HUES6 (cell line): ENCODE results near the gene LTN1.

Source experiments
- H3K27ac ChIP-seq: 2 replicates; pipeline ENCODE4 v1.7.0; 2013; ENCODE audit warnings: low read depth, mild to moderate bottlenecking, low read length, inconsistent platforms
- H3K27me3 ChIP-seq: 2 replicates; pipeline ENCODE4 v1.6.1; 2013; ENCODE audit warnings: low read length; ENCODE audit not compliant: control insufficient read depth, insufficient read depth
- H3K36me3 ChIP-seq: 2 replicates; pipeline ENCODE4 v1.6.1; 2013; ENCODE audit warnings: low read length; ENCODE audit not compliant: control insufficient read depth, insufficient read depth
- H3K4me1 ChIP-seq: 2 replicates; pipeline ENCODE4 v1.6.1; 2013; ENCODE audit warnings: low read length; ENCODE audit not compliant: control insufficient read depth, insufficient read depth
- H3K4me3 ChIP-seq: 2 replicates; pipeline ENCODE4 v1.5.1; 2013; ENCODE audit warnings: low read depth, low read length
- H3K9ac ChIP-seq: one replicate; pipeline ENCODE4 v1.6.1; 2013; ENCODE audit warnings: mild to moderate bottlenecking, low read length
- H3K9me3 ChIP-seq: 2 replicates; pipeline ENCODE4 v1.6.1; 2013; ENCODE audit warnings: low read depth, low read length; ENCODE audit not compliant: control insufficient read depth, insufficient read depth

The LTN1 gene

GRCh38 chr21:28982637-28983036 is 10.0 kb downstream of the LTN1 start:
- H3K9me3 ChIP-seq = no peaks in the 10 kb centered on the region
- no peaks in the 10 kb centered on the region for H3K27me3 ChIP-seq
- H3K27ac ChIP-seq = no peak overlapping the region
- H3K4me3 ChIP-seq = no peak overlapping the region
- no peak overlapping the region for H3K9ac ChIP-seq
- H3K4me1 ChIP-seq = no peaks in the 10 kb centered on the region
- H3K36me3 ChIP-seq = peaks cover 57% of the 10 kb centered on the region

GRCh38 chr21:28979092-28979491 is 13.6 kb downstream of the LTN1 start:
- Histone ChIP-seq H3K4me1 (no peaks in the 10 kb centered on the region), H3K9me3 (no peaks in the 10 kb centered on the region), H3K27me3 (no peaks in the 10 kb centered on the region), H3K4me3 (no peak overlapping the region), H3K27ac (no peak overlapping the region), H3K9ac (no peak overlapping the region), H3K36me3 (peaks cover 65% of the 10 kb centered on the region)

- no peak overlapping the region for H3K27ac ChIP-seq
- H3K4me3 ChIP-seq = no peak overlapping the region
- H3K9me3 ChIP-seq = no peaks in the 10 kb centered on the region
- peaks cover 44% of the 10 kb centered on the region for H3K36me3 ChIP-seq
- no peak overlapping the region for H3K9ac ChIP-seq
- H3K4me1 ChIP-seq = no peaks in the 10 kb centered on the region
- H3K27me3 ChIP-seq = no peaks in the 10 kb centered on the region
These were observed 17.3 kb downstream of the LTN1 start for GRCh38 chr21:28975397-28975796.

GRCh38 chr21:28974531-28975227 is 18.0 kb downstream of the LTN1 start:
- Histone ChIP-seq H3K36me3 (peaks cover 48% of the 10 kb centered on the region), H3K27ac (no peak overlapping the region), H3K4me3 (no peak overlapping the region), H3K4me1 (no peaks in the 10 kb centered on the region), H3K9me3 (no peaks in the 10 kb centered on the region), H3K9ac (no peak overlapping the region), H3K27me3 (no peaks in the 10 kb centered on the region)

GRCh38 chr21:28972398-28972797 is 20.3 kb downstream of the LTN1 start:
- Histone ChIP-seq H3K9me3 (no peaks in the 10 kb centered on the region), H3K9ac (no peak overlapping the region), H3K36me3 (peaks cover 47% of the 10 kb centered on the region), H3K4me1 (no peaks in the 10 kb centered on the region), H3K4me3 (no peak overlapping the region), H3K27ac (no peak overlapping the region), H3K27me3 (no peaks in the 10 kb centered on the region)

- H3K4me1 ChIP-seq = no peaks in the 10 kb centered on the region
- no peak overlapping the region for H3K27ac ChIP-seq
- H3K27me3 ChIP-seq = no peaks in the 10 kb centered on the region
- peaks cover 59% of the 10 kb centered on the region for H3K36me3 ChIP-seq
- H3K9ac ChIP-seq = no peak overlapping the region
- H3K9me3 ChIP-seq = no peaks in the 10 kb centered on the region
- no peak overlapping the region for H3K4me3 ChIP-seq
These were observed 21.5 kb downstream of the LTN1 start for GRCh38 chr21:28971171-28971570.

GRCh38 chr21:28963831-28964230 is 28.8 kb downstream of the LTN1 start:
- Histone ChIP-seq H3K9me3 (no peaks in the 10 kb centered on the region), H3K27me3 (no peaks in the 10 kb centered on the region), H3K36me3 (peaks cover 51% of the 10 kb centered on the region), H3K9ac (no peak overlapping the region), H3K27ac (no peak overlapping the region), H3K4me3 (no peak overlapping the region), H3K4me1 (no peaks in the 10 kb centered on the region)

- Histone ChIP-seq H3K27me3 (no peaks in the 10 kb centered on the region), H3K4me1 (no peaks in the 10 kb centered on the region), H3K9ac (no peak overlapping the region), H3K4me3 (no peak overlapping the region), H3K9me3 (no peaks in the 10 kb centered on the region), H3K36me3 (peaks cover 51% of the 10 kb centered on the region), H3K27ac (no peak overlapping the region)
These were observed 30.2 kb downstream of the LTN1 start for GRCh38 chr21:28962465-28962864.

- H3K27ac ChIP-seq = no peak overlapping the region
- H3K4me1 ChIP-seq = no peaks in the 10 kb centered on the region
- H3K36me3 ChIP-seq = peaks cover 51% of the 10 kb centered on the region
- no peak overlapping the region for H3K9ac ChIP-seq
- no peaks in the 10 kb centered on the region for H3K27me3 ChIP-seq
- no peaks in the 10 kb centered on the region for H3K9me3 ChIP-seq
- no peak overlapping the region for H3K4me3 ChIP-seq
These were observed 30.8 kb downstream of the LTN1 start for GRCh38 chr21:28961927-28962326.

- H3K9ac ChIP-seq = no peak overlapping the region
- no peaks in the 10 kb centered on the region for H3K9me3 ChIP-seq
- H3K27ac ChIP-seq = no peak overlapping the region
- no peak overlapping the region for H3K4me3 ChIP-seq
- no peaks in the 10 kb centered on the region for H3K4me1 ChIP-seq
- peaks cover 53% of the 10 kb centered on the region for H3K36me3 ChIP-seq
- no peaks in the 10 kb centered on the region for H3K27me3 ChIP-seq
These were observed 32.4 kb downstream of the LTN1 start for GRCh38 chr21:28960245-28960644.

GRCh38 chr21:28959367-28960099 is 33.1 kb downstream of the LTN1 start:
- H3K4me1 ChIP-seq = no peaks in the 10 kb centered on the region
- H3K27me3 ChIP-seq = no peaks in the 10 kb centered on the region
- no peaks in the 10 kb centered on the region for H3K9me3 ChIP-seq
- no peak overlapping the region for H3K27ac ChIP-seq
- H3K4me3 ChIP-seq = no peak overlapping the region
- H3K9ac ChIP-seq = no peak overlapping the region
- peaks cover 53% of the 10 kb centered on the region for H3K36me3 ChIP-seq
